Measurements from ENCODE around the gene MKNK1.

Gene MKNK1

DNA sequence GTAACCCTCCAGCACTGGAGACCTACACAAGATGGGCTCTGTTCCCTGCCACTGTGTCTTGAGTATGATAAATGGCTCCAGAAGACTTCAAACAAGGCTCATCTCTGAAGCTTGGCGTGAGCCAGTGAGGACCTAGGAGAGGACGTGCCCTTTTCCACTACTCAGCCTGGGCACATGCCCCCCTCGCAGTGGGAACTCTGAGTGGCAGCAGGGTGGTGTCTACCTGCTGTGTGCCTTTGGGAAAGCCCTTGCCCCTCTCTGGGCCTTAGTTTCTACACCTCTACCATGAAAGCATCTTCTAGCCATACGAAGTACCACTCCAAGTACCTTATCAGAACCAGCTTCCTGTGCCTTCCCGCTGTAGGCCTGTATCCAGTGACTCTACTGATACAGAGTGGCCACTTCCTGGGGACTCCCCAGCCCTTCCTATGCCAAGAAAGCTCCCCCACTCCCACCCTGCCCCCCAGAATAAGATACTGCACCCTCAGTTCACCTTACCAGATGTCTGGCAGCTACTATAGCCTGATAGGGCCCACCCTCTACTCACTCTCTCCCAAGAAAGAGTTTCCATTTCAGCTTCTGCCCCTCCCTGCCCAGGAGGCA, 15.7 kb upstream of the MKNK1 start:
- no peak overlapping the region for H3K4me3 ChIP-seq (ENCODE audit: low read depth, low read length)
- TF ChIP-seq, protein P1, sequence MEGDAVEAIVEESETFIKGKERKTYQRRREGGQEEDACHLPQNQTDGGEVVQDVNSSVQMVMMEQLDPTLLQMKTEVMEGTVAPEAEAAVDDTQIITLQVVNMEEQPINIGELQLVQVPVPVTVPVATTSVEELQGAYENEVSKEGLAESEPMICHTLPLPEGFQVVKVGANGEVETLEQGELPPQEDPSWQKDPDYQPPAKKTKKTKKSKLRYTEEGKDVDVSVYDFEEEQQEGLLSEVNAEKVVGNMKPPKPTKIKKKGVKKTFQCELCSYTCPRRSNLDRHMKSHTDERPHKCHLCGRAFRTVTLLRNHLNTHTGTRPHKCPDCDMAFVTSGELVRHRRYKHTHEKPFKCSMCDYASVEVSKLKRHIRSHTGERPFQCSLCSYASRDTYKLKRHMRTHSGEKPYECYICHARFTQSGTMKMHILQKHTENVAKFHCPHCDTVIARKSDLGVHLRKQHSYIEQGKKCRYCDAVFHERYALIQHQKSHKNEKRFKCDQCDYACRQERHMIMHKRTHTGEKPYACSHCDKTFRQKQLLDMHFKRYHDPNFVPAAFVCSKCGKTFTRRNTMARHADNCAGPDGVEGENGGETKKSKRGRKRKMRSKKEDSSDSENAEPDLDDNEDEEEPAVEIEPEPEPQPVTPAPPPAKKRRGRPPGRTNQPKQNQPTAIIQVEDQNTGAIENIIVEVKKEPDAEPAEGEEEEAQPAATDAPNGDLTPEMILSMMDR (IDR thresholded peaks at IDR 0.05; ENCODE audit: borderline replicate concordance, insufficient read depth, low read depth, low read length): no peak

DNA sequence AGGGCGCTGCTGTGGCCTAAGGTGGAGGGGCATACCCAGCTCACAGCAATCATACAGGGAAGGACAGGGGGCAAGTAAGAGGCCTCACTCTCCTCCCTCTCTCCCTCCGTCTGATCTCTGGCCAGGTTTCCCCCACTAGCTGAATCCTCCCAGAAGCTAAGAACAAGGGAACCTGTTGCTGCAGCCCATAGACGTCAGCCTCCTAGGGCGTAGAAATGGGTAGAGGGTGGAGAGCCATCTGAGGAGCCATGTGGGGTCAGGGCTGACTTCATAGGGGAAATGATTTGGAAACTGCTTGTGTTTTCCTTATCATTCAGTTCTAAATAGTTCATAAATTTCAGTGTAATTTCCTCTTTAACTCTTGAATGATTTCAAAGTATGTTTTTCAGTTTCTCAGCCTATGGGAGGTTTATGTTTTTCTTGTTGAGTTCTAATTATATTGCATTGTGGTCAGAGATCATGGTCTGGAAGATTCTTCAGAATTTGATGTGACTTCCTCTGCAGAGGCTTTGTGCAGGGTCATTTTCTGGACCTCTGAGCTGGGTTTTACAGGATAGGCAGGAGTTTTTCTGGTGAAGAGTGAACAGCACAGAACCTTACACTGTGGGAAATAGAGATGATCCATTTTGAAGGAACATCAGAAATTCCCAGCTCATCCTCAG, 14.8 kb upstream of the MKNK1 start:
- TF ChIP-seq, protein P1 (IDR thresholded peaks at IDR 0.05; ENCODE audit: borderline replicate concordance, insufficient read depth, low read depth, low read length): no peak
- no peak overlapping the region for H3K4me3 ChIP-seq (ENCODE audit: low read depth, low read length)

DNA sequence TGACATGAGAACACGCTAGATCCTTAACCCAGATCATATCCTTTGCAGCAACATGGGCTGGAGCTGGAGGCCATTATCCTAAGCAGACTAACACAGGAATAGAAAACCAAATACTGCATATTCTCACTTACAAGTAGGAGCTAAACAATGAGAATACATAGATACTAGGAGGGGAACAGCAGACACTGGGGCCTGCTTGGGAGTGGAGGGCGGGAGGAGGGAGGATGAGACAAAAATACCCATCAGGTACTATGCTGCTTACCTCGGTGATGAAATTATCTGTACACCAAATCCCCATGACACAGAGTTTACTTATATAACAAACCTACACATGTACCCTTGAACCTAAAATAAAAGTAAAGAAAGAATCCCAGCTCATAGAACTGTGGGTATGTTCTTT, 13.8 kb upstream of the MKNK1 start:
- H3K4me3 ChIP-seq (ENCODE audit: low read depth, low read length): no peak overlapping the region
- TF ChIP-seq, protein P1 (IDR thresholded peaks at IDR 0.05; ENCODE audit: borderline replicate concordance, insufficient read depth, low read depth, low read length): no peak

DNA sequence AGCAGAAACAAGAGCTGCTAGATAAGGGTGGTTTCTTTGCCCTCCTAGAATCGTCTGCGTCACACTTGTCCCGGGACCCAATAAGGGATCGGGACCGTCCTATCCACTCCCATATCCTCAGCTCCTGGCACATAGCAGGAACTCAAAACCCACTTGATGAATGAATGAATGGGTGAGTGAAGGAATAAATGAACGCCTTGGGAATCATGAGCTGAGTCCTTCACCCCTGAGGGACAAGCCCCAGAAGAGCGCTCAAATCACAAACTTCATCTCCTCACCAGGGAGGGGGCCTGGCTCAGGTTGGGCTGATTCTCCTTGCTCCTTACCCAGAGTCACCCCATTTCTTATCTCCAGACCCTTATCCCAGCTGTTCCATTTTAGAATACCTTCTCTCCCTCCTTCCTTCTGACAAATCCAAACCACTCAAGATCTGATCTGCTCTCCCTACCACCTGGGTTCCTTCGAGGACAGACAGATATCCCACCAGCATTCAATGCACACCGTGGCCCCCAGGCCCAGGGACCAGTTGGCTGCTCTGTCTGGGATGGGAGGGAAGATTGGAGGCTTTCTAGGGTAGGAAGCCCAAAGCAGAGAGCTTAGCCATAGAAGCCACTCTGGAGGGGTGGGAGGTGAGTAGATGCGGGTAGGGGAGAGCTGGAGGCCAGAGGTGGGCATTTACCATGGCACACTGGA, 13.2 kb upstream of the MKNK1 start:
- TF ChIP-seq, protein P1 (IDR thresholded peaks at IDR 0.05; ENCODE audit: borderline replicate concordance, insufficient read depth, low read depth, low read length): no peak
- H3K4me3 ChIP-seq (ENCODE audit: low read depth, low read length): peak overlapping the region; percentile 81

DNA sequence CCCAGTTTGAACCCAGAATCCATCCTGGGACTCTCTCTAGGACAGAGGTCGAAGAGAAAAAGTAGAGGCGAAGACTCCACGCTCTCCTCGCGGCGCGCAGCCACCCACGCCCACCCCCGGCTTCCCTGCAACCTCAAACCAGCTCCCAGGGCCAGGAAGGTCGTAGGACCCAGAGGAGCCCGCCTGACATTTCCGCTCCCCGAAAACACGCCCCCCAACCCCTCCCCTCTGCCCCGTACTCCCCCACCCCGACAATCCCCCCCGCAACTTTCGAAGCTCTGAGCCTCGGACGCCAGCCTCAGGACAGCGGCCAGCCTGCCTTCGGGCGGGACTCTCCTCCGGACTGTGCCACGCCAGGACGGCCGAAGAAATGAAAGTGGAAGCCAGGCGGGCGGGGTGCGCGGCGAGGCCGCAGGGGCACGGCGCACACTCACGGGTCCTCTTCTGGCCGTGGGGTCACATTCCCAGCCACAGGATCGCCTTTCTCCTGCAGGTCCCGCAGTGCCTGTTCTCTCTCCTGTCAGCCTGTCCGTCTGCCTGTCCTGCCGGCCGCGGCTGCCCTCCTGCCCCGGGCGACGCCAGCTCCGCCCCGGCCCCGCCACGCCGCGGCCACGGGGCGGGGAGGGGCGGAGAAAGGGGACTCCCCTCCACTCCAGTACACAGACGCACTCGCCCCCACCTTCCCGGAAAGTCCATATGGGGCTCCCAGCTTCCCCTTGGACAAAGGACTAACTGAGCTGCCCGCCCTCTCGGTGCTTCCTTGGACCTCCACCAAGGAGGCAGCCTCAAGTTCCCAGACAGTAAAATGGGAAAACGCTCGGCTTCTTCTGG, 12.4 kb upstream of the MKNK1 start, which contains the start of gene MOB3C:
Gene MOB3C (minus strand): TSS at position 535 of the 831 bp plus-strand sequence. CDS start 3,490 bp downstream, outside the sequence.
- peak within 1 kb of the TSS; percentile 81 for H3K4me3 ChIP-seq (ENCODE audit: low read depth, low read length)
- TF ChIP-seq, protein P1 (IDR thresholded peaks at IDR 0.05; ENCODE audit: borderline replicate concordance, insufficient read depth, low read depth, low read length): no peak

DNA sequence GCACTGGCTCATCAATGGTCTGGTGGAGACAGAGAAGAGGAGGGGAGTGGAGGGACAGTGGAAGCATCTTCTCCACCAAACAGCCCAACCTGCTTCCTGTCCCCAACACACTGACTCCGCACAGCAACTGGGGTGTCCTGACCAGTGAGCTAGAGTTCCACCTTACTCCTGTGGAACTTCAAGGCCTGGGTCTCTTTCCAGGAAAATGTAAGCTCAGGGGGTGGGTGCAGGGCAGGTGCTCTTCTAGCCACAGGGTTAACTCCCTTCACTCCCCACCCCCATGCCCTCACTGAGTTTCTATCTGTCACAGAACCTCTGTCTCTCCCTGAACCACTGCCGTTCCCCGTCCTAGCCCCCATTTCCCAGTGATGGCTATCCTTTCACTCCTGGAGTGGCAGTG, 11.7 kb upstream of the MKNK1 start:
- H3K4me3 ChIP-seq (ENCODE audit: low read depth, low read length): peak overlapping the region; percentile 81
- TF ChIP-seq, protein P1 (IDR thresholded peaks at IDR 0.05; ENCODE audit: borderline replicate concordance, insufficient read depth, low read depth, low read length): no peak
